SHP77 treated with DMSO at 0.1 percent for 48 hours (cell line): ENCODE data around the gene TRA2A.

Experiments
- DNase-seq: peaks from one replicate; lab custom pipeline; 2025; lab: John Stamatoyannopoulos, UW

Gene TRA2A

DNA sequence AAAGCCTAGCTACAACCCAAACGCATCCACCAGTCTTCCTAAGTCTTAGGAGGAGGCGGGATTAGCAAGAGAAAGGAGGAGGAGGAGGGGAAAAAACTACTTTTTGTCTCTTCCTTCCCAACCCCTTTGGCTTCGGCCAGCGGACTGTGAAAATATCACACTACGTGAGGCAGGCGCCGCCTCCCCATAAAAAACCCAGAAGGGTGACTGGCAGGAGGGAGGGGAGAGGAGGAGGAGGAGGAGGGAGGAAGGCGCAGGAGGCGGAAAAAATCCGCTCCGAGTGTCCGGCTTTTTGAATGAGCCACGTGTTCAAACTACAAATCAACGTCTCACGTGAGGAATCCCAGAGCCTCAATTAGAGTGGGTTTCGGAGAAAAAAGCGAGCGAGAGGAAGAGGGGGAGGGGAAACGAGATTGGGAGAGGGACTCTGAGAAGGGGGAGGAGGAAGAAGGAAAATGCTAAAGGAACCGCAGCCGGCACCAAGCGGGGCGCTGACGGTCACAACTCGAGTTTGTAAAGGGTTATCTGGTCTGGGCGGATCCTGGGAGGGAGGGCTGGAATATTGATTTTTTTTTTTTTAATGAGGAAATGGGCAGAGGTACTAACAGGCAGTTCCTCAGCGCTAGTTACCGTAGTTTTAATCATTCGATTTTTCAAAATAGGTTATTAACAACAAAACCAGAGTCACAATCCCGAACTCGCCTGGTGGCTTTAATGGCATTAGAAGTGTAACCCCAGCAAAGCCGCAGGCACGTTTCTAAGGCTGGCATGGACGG lies 61.3 kb downstream of the TRA2A start, which contains the start of gene IGF2BP3:
IGF2BP3 (minus strand) TSS at position 162 of the 776 bp plus-strand sequence. CDS start 381 bp downstream, outside the sequence.
- peak; percentile 94 for DNase-seq

DNA sequence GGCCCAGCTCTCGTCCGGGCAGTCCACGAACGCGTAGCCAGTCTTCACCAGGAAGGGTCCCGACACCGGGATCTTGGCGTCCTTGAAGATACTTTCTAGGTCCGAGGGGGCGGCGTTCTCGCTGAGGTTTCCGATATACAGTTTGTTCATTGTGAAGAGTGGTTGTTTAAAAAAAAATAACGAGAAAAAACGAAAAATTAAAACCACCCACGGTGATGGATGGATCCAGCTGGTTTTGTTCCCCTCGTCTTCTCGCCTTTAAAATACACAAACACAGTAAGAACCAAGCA lies 61.9 kb downstream of the TRA2A start:
- no peak for DNase-seq

DNA sequence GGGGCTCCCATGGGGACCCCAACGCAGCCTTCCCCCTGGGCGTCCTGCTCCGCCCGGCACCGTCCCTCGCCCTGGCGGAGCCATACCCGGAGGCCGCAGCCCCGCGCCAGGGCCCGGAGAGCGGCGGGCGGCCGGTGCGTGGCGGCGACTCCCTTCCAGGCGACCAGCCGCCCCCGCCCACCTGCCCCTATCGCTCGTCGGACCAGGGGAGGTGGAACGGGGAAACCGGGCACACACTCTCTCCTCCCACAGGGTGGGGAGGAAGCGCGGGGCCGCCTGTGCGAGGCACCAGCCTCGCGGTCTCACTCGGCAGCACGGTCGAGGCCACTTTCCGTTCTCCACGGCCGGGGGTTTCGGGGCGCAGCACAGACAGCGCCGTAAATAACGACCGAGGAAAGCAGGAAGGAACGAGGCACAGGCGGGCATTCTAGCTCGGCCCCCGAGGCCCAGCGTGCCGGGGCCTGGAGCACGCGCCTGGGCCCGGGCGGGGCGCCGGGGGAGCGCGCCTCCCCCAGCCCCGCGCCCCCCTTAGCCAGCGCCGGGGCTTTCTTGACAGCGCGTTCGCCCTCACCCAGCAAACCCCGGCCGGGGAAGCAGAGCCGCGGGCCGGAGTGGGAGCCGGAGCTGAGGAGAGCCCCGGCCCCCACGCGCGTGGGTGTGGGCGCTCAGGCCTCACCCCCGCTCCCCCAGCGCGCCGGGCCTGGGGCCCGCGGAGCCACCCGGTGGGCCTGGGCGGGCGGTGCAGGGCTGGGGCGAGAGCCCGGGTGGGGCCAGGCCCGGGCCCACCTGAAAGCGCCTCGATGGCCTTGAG lies 62.4 kb downstream of the TRA2A start:
- DNase-seq, result no peak

DNA sequence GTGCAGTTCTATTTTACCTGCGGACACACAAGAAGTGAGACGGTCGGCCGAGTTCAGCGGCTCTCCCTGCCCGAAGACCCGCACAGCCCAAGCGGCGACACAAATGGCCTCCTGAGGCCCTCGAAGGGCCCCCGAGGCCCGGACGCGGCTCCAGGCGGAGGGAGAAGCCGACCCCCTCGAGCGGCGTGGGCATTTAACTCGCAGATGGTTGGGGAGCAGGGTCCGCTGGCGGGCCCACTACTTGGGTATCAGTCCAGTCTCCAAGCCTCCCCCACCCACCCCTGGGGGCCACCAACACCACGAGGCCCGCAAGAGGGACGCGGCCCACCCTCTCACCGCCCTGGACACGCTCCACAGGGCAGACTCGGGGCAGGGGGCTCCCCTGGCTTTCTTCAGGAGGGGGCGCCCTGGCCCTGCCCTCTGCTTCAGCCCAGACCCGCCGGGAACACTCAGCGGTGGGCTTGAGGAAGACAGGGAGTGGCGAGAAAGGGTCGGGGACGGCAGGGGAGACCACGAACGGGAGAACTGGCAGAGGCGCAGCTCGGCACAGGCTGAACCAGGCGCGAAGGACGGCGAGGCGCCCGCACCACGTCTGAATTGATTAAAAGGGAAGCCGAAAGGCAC lies 63.1 kb downstream of the TRA2A start:
- no peak for DNase-seq

DNA sequence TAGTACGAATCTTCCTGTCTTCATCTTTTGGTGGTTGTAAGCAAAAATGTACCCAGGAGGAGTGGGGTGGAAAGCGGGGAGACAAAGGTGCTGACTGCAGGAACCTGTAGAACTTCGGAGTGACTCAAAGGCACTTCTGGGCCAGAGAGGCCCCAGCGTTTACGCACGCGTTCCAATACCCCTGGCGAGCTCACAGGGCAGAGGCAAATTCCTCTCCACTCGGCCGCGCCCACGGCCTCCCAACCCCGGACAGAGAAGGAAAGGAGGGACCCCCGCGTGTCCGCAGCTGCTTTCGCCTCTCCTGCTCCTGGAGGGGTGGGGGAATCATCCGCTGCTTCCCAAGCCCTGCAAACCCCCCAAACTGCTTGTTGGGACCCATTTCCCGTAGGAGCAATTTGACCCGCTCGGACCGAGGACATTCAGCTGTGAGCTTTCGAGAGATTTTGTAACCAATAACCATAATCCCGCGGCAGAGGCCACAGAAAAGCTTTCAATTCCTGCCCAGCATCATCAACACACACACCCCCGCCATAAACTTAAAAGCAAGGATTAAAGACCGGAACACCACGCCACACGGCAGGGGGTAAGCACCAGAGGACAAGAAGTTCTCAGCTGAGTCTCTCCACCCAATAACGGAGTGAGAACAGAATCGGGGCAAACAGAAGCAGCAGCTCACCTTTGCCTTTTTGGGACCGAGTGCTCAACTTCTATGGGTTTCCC lies 63.8 kb downstream of the TRA2A start:
- peak; percentile 15 for DNase-seq

DNA sequence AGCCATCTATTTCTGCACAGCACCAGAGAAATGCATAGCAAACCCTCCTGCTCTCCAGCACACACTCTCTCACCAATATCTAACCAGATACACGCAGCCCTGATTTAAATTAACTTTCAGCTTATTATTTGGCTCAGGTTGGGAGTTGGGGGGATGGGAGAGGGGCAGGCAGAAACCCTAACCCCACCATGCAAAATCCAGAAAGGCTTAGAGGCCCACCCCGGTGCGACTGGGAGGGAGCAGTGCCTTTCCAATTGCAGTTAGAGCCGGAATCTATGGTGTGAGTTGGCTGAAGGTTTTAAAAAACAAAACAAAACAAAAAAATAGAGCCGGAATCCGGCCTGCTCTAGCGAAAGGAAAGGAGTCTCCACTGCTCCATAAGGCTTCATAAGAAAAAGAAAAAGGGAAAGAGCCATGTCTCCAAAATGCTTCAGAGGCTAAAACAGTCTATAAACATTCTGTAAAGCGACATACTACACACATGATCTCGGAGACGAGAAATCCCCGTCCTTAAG lies 64.4 kb downstream of the TRA2A start:
- DNase-seq, result no peak

DNA sequence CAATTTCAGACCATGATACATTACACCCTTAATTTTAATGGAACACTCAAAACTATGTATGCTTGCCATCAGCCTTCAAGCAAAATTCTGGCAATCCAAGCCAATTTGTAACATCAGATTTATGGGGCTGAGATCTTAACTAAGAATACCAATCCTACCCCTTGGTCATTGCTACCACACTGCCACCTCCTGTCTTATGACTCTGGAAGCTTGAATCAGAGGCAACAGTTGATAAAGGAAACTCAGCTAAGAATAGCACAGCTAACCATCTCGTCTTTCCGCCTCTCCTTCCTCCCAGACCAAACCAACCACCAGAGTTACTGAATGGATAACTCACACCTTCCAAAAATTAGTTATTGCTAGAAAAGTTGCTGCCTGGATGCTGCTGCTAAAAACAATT lies 68.9 kb downstream of the TRA2A start:
- no peak for DNase-seq

DNA sequence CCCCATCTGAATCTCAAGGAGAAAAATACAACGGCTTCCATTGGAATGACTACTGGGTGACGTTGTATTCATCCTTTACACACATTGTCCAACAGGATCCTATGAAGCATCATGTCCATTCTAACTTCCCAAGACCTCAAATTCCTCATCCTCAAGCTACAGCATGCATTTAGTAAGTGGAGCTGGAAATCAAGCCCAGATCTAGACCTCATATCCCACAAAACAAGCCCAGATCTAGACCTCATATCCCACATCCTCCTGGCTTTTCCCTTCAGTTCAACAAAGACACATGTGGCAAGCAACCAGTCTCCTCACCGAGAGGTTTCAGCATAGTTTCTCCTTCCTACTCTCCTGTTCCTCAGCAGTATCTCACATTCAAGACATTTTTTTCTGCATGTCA lies 73.7 kb downstream of the TRA2A start:
- DNase-seq, result no peak

DNA sequence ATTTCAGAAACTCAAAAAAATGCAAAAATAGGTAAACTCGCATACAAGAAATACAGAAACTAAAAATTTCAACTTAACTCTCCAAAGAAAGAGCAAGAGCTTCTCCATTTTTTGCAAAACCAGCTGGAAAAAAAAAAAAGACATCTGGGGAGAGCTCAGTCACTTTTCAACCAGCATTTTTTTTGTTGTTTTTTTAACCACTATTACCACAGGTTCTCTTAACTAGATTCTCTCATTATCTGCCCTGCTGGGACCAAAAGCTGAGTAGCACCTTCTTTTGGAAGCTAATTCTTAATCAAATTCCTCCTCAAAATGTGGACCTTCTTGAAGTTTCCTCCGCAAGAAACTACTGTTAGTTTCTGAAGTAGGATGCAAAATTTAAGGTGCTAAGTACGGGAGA lies 75.7 kb downstream of the TRA2A start:
- no peak for DNase-seq

DNA sequence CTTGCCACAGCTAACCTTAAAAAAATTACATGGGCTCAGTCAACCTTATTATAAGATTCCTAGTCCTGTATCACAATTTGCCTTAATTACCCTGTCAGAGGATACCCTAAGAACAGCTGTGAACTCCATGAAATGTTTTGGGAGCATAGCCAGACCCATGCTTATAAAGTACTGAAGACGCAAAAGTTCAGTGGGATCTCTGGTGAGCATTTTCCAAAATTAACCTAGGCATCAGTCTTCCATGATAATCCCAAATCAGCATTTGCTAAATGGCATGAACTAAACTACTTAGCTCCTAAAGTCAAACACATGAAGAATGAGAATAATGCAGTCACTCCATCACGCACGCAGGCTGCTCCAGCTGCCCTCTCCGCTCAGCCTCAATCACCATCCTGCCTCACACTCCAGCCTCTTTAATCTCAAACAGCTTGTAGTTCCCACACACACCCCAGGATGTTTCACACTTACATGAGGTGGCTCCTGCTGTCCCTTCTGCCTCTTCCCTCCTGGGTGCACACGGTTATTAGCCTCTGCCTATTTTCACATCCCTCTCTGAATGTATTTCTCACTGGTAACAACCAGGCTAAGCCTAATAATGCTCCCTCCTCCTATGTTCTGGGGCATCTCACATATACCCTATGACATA lies 76.8 kb downstream of the TRA2A start:
- DNase-seq, result no peak
